Measurements from ENCODE around the gene PRDM10. TPM values are rescaled to one million over a fixed set of nuclear protein-coding genes. Genes with fewer than 3 reads are reported as not detected.
A peak's percentile ranks its signal among the peaks of the same experiment; 100 is the strongest.

Gene PRDM10
- total RNA-seq, 1 experiment from 2014 or later = 7.7 TPM

DNA sequence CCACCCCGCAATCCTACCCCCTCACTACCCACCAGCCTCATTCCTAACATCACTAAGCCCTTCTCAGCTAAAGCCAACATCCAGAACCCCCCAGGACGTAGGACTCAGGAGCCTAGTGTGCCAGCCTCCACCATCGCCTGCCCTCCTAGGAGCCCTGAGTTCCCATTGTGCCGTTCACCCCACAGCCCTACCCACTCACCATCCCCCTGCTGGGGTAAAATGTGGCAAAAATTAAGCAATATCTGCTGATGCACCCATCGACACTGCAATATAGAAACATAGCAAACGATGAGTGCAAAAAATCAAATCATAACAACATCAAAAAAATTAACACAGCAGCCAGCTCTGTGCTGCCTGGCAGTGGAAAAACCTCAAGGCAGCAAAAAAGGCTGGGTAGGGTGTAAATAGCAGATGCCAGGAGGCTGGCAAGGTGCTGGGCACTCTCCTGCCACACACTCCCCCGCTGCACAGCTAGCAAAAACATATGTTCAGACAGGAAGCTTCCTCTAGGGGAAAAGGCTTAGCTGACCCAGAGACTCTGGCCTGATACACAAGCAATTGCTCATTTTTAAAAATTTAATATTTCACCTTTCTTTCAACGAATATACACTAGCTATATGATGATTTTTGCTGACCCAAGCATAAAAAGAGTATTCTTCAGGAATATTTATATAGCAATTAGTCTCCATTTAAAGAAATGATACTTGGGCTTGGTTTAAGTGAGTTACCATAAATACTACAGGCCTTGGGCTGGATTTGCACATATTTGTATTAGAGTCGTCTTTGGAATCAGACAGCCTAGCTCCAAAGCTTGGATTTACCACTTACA, 33.8 kb downstream of the PRDM10 start:
- H4K8ac ChIP-seq (replicated peaks; ENCODE audit: insufficient read length, low read depth, low read length) = no peak overlapping the region
- TF ChIP-seq, protein P1, sequence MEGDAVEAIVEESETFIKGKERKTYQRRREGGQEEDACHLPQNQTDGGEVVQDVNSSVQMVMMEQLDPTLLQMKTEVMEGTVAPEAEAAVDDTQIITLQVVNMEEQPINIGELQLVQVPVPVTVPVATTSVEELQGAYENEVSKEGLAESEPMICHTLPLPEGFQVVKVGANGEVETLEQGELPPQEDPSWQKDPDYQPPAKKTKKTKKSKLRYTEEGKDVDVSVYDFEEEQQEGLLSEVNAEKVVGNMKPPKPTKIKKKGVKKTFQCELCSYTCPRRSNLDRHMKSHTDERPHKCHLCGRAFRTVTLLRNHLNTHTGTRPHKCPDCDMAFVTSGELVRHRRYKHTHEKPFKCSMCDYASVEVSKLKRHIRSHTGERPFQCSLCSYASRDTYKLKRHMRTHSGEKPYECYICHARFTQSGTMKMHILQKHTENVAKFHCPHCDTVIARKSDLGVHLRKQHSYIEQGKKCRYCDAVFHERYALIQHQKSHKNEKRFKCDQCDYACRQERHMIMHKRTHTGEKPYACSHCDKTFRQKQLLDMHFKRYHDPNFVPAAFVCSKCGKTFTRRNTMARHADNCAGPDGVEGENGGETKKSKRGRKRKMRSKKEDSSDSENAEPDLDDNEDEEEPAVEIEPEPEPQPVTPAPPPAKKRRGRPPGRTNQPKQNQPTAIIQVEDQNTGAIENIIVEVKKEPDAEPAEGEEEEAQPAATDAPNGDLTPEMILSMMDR (conservative IDR thresholded peaks at IDR 0.05) = no peak
- H4K91ac ChIP-seq (ENCODE audit: insufficient read length, low read depth, low read length) = no peak overlapping the region
- H3K56ac ChIP-seq (ENCODE audit: insufficient read length, low read depth, low read length) = no peak overlapping the region
- no peak overlapping the region for H2BK5ac ChIP-seq (ENCODE audit: insufficient read length, low read length)
- no peak overlapping the region for H3K4ac ChIP-seq (ENCODE audit: low read depth, low read length)
- H3K23ac ChIP-seq (ENCODE audit: insufficient read length, low read depth, low read length) = no peak overlapping the region
- Mint-ChIP-seq H3K4me3 (no peak overlapping the region), H3K27me3 (ENCODE audit: low read depth) (no peaks in the 10 kb centered on the region), H3K4me1 (peaks cover 19 to 21% of the 10 kb centered on the region in 2 experiments), H3K9me3 (no peaks in the 10 kb centered on the region), H3K36me3 (ENCODE audit: insufficient read depth in 1 of 3, low read depth in 3 of 3) (peaks cover 5 to 10% (median 8%) of the 10 kb centered on the region in 3 experiments; a peak in 2 of 7 replicates), H3K27ac (peak overlapping the region in 2 of 3 experiments; percentile 23 to 65; a peak in 1 of 7 replicates)
- no peaks in the 10 kb centered on the region for H3K27me3 ChIP-seq (ENCODE audit: insufficient read depth, low read length)
- H2BK120ac ChIP-seq (ENCODE audit: low read depth, low read length, poor library complexity, severe bottlenecking) = no peak overlapping the region
- no peak overlapping the region for H3T11ph ChIP-seq (ENCODE audit: low read length)
- no peak overlapping the region for H3K4me2 ChIP-seq (ENCODE audit: insufficient read depth, insufficient read length, low read length)
- H2BK12ac ChIP-seq (ENCODE audit: insufficient read length, low read depth, low read length) = no peak overlapping the region
- no peak overlapping the region for H2BK20ac ChIP-seq (ENCODE audit: low read depth, low read length, poor library complexity, severe bottlenecking)
- H2AK5ac ChIP-seq (ENCODE audit: insufficient read length, low read length) = no peak overlapping the region
- no peak overlapping the region for H3K9ac ChIP-seq (ENCODE audit: extremely low read depth, insufficient read length, low read length)
- DNase-seq = no peak
- H2AFZ ChIP-seq (ENCODE audit: low read length) = no peak overlapping the region
- H3K4me1 ChIP-seq (ENCODE audit: insufficient read depth, low read length) = peaks cover 2% of the 10 kb centered on the region; the same call in 1 of the 2 replicates
- H3K18ac ChIP-seq (ENCODE audit: insufficient read length, low read depth, low read length) = no peak overlapping the region
- H3K79me2 ChIP-seq (ENCODE audit: insufficient read depth, low read length) = no peaks in the 10 kb centered on the region
- H3K23me2 ChIP-seq (ENCODE audit: insufficient read length, low read depth, low read length, poor library complexity, severe bottlenecking) = no peaks in the 10 kb centered on the region
- no peaks in the 10 kb centered on the region for H3K79me1 ChIP-seq (ENCODE audit: insufficient read depth, low read depth, low read length, poor library complexity, severe bottlenecking)
- no peak overlapping the region for H3K14ac ChIP-seq (ENCODE audit: insufficient read depth, low read length)
- H4K20me1 ChIP-seq (ENCODE audit: control insufficient read depth, insufficient read depth, insufficient read length) = no peaks in the 10 kb centered on the region
- no peak overlapping the region for H3K27ac ChIP-seq (ENCODE audit: insufficient read length, low read depth, low read length)
- no peaks in the 10 kb centered on the region for H3K9me3 ChIP-seq (ENCODE audit: control insufficient read depth, low read depth, low read length)
- H2BK15ac ChIP-seq (ENCODE audit: low read depth, low read length) = no peak overlapping the region
- H4K5ac ChIP-seq (ENCODE audit: insufficient read length, low read depth, low read length) = no peak overlapping the region
- WGBS (ENCODE audit: extremely low coverage, insufficient read length, low lambda C conversion rate) = no CpG with 5 or more reads among the region's 9 CpGs

All from H9 (cell line).